Skeletal muscle satellite cell (primary cell): Measurements from ENCODE around the gene RWDD3.

ENCODE experiments used
- H3K27me3 ChIP-seq: 2 replicates; pipeline ENCODE4 v1.7.0; 2013; ENCODE audit warnings: low read length; ENCODE audit not compliant: control insufficient read depth, insufficient read depth
- H3K36me3 ChIP-seq: 2 replicates; pipeline ENCODE4 v1.7.0; 2013; ENCODE audit warnings: mild to moderate bottlenecking, control low read depth, low read length; ENCODE audit not compliant: insufficient read depth
- H3K4me1 ChIP-seq: 2 replicates; pipeline ENCODE4 v1.7.0; 2013; ENCODE audit warnings: low read length; ENCODE audit not compliant: control insufficient read depth, insufficient read depth
- H3K4me2 ChIP-seq: 2 replicates; pipeline ENCODE4 v1.7.0; 2013; ENCODE audit warnings: mild to moderate bottlenecking, low read length
- H3K4me3 ChIP-seq: 2 replicates; pipeline ENCODE4 v1.7.0; 2013; ENCODE audit warnings: low read length
- H3K9ac ChIP-seq: 2 replicates; pipeline ENCODE4 v1.7.0; 2013; ENCODE audit warnings: mild to moderate bottlenecking, low read depth, low read length, moderate library complexity
- H3K9me3 ChIP-seq: replicated peaks from 2 replicates; pipeline ENCODE4 v1.7.0; 2013; ENCODE audit warnings: mild to moderate bottlenecking, control low read depth, low read length

The RWDD3 gene

GRCh38 chr1:95255826-95256225, 21.8 kb downstream of the RWDD3 start:
- Histone ChIP-seq H3K27me3 (no peaks in the 10 kb centered on the region), H3K4me2 (no peak overlapping the region), H3K4me3 (no peak overlapping the region), H3K9ac (no peak overlapping the region), H3K36me3 (no peaks in the 10 kb centered on the region), H3K9me3 (no peaks in the 10 kb centered on the region), H3K4me1 (no peaks in the 10 kb centered on the region)

GRCh38 chr1:95257758-95258157, 23.7 kb downstream of the RWDD3 start:
- Histone ChIP-seq H3K4me3 (no peak overlapping the region), H3K27me3 (no peaks in the 10 kb centered on the region), H3K9ac (no peak overlapping the region), H3K9me3 (no peaks in the 10 kb centered on the region), H3K36me3 (no peaks in the 10 kb centered on the region), H3K4me1 (no peaks in the 10 kb centered on the region), H3K4me2 (no peak overlapping the region)

GRCh38 chr1:95259245-95259644, 25.2 kb downstream of the RWDD3 start:
- Histone ChIP-seq H3K4me1 (no peaks in the 10 kb centered on the region), H3K36me3 (no peaks in the 10 kb centered on the region), H3K4me2 (no peak overlapping the region), H3K9ac (no peak overlapping the region), H3K4me3 (no peak overlapping the region), H3K9me3 (no peaks in the 10 kb centered on the region), H3K27me3 (no peaks in the 10 kb centered on the region)

GRCh38 chr1:95262913-95263312, 28.9 kb downstream of the RWDD3 start:
- Histone ChIP-seq H3K4me3 (no peak overlapping the region), H3K4me2 (no peak overlapping the region), H3K27me3 (no peaks in the 10 kb centered on the region)

GRCh38 chr1:95263450-95263849, 29.4 kb downstream of the RWDD3 start:
- Histone ChIP-seq H3K9me3 (no peaks in the 10 kb centered on the region), H3K36me3 (no peaks in the 10 kb centered on the region), H3K4me3 (no peak overlapping the region), H3K4me2 (no peak overlapping the region), H3K9ac (no peak overlapping the region), H3K4me1 (no peaks in the 10 kb centered on the region), H3K27me3 (no peaks in the 10 kb centered on the region)

More at GRCh38 chr1:95262913-95263312, 28.9 kb downstream of the RWDD3 start:
- Histone ChIP-seq H3K36me3 (no peaks in the 10 kb centered on the region), H3K4me1 (no peaks in the 10 kb centered on the region), H3K9ac (no peak overlapping the region), H3K9me3 (no peaks in the 10 kb centered on the region)

- Histone ChIP-seq H3K9me3 (no peaks in the 10 kb centered on the region), H3K27me3 (peaks cover 4% of the 10 kb centered on the region), H3K4me2 (no peak overlapping the region), H3K4me1 (no peaks in the 10 kb centered on the region), H3K36me3 (no peaks in the 10 kb centered on the region), H3K9ac (no peak overlapping the region), H3K4me3 (no peak overlapping the region)
These were observed 31.1 kb downstream of the RWDD3 start for GRCh38 chr1:95265106-95265505.

GRCh38 chr1:95276429-95276828, 42.4 kb downstream of the RWDD3 start:
- Histone ChIP-seq H3K27me3 (no peaks in the 10 kb centered on the region), H3K36me3 (no peaks in the 10 kb centered on the region), H3K4me1 (no peaks in the 10 kb centered on the region), H3K9me3 (no peaks in the 10 kb centered on the region), H3K4me2 (no peak overlapping the region), H3K9ac (no peak overlapping the region), H3K4me3 (no peak overlapping the region)

GRCh38 chr1:95278173-95279006, 44.4 kb downstream of the RWDD3 start:
- no peaks in the 10 kb centered on the region for H3K9me3 ChIP-seq
- no peak overlapping the region for H3K4me3 ChIP-seq
- H3K27me3 ChIP-seq = no peaks in the 10 kb centered on the region
- no peak overlapping the region for H3K4me2 ChIP-seq
- H3K9ac ChIP-seq = no peak overlapping the region
- H3K4me1 ChIP-seq = no peaks in the 10 kb centered on the region
- H3K36me3 ChIP-seq = no peaks in the 10 kb centered on the region

- Histone ChIP-seq H3K27me3 (no peaks in the 10 kb centered on the region), H3K36me3 (no peaks in the 10 kb centered on the region), H3K4me3 (no peak overlapping the region), H3K9me3 (no peaks in the 10 kb centered on the region), H3K4me2 (no peak overlapping the region), H3K4me1 (no peaks in the 10 kb centered on the region), H3K9ac (no peak overlapping the region)
These were observed 47.9 kb downstream of the RWDD3 start for GRCh38 chr1:95281781-95282517.

- Histone ChIP-seq H3K4me2 (no peak overlapping the region), H3K27me3 (no peaks in the 10 kb centered on the region), H3K9me3 (no peaks in the 10 kb centered on the region)
These were observed 48.5 kb downstream of the RWDD3 start for GRCh38 chr1:95282518-95282895.

GRCh38 chr1:95284420-95284819, 50.4 kb downstream of the RWDD3 start:
- Histone ChIP-seq H3K4me2 (no peak overlapping the region), H3K4me3 (no peak overlapping the region), H3K27me3 (peaks cover 5% of the 10 kb centered on the region), H3K36me3 (no peaks in the 10 kb centered on the region), H3K9ac (no peak overlapping the region), H3K4me1 (no peaks in the 10 kb centered on the region), H3K9me3 (no peaks in the 10 kb centered on the region)

More at GRCh38 chr1:95282518-95282895, 48.5 kb downstream of the RWDD3 start:
- no peak overlapping the region for H3K4me3 ChIP-seq
- no peaks in the 10 kb centered on the region for H3K36me3 ChIP-seq
- no peaks in the 10 kb centered on the region for H3K4me1 ChIP-seq
- no peak overlapping the region for H3K9ac ChIP-seq
